HepG2 (cell line): ENCODE results near the gene CPSF4. TPM values are rescaled to one million over a fixed set of nuclear protein-coding genes. Genes with fewer than 3 reads are reported as not detected.

Source experiments
- ATAC-seq: fragments of 200-7000 bp; cut with Tn5 transposase; 3 replicates; pipeline ENCODE4 v1.9.1; 2020; ENCODE audit warnings: mild to moderate bottlenecking, moderate library complexity
- BruUV-seq: library from RNA; stranded (reverse); fragments of 400-500 nt; replicated peaks from 2 replicates; lab custom pipeline; 2021; lab: Mats Ljungman, UMichigan
- CTCF ChIA-PET: fragments of 300-600 bp; formaldehyde crosslinking; extraction: SDS; loops from one replicate; lab custom pipeline; 2021; ENCODE audit warnings: low total read pairs, inconsistent platforms, low intra/inter-chr PET ratio; lab: Yijun Ruan, JAX
- POLR2A ChIA-PET: fragments of 350-600 bp; sonication (Branson Sonifier 250); formaldehyde crosslinking; loops from one replicate; lab custom pipeline; 2020; ENCODE audit warnings: antibody characterized with exemption, inconsistent platforms; lab: Yijun Ruan, JAX
- DNase-seq: peaks from one replicate; pipeline ENCODE4 v3.0.0-alpha.2; 2015; ENCODE audit warnings: low spot score
- FAIRE-seq: peaks from 3 replicates; lab custom pipeline; 2011; peaks lifted over from hg19 to GRCh38; lab: Jason Lieb, UNC
- H2AFZ ChIP-seq: one replicate; pipeline ENCODE4 v1.6.1; 2011; ENCODE audit warnings: low read length, inconsistent platforms
- H3K27ac ChIP-seq: fragments of 300-600 bp; 3 replicates; pipeline ENCODE4 v1.8.0; 2011; ENCODE audit warnings: mixed run types, mild to moderate bottlenecking, mixed read lengths, low read length, inconsistent platforms; ENCODE audit not compliant: insufficient read depth; ENCODE audit errors: extremely low read length
- H3K27me3 ChIP-seq, 2 experiments: fragments of 200-600 bp in 1 of 2; 2 replicates in 1 of 2; 3 replicates in 1 of 2; pipeline versions ENCODE4 v1.6.0 to v1.8.0; 2011; ENCODE audit warnings: low read length in 2 of 2, mild to moderate bottlenecking in 2 of 2, moderate library complexity in 2 of 2, inconsistent platforms in 1 of 2; ENCODE audit not compliant: insufficient read depth in 2 of 2, control insufficient read depth in 1 of 2
- H3K36me3 ChIP-seq, 2 experiments: fragments of 200-600 bp in 1 of 2; replicated peaks in 1 of 2; 2 replicates in 1 of 2; 3 replicates in 1 of 2; pipeline versions ENCODE4 v1.5.1 to v1.8.0; 2011; ENCODE audit warnings: low read length in 2 of 2, inconsistent platforms in 1 of 2; ENCODE audit not compliant: insufficient read depth in 2 of 2, control insufficient read depth in 1 of 2
- H3K4me1 ChIP-seq: 2 replicates; pipeline ENCODE4 v1.5.1; 2012; ENCODE audit warnings: low read length, inconsistent platforms; ENCODE audit not compliant: insufficient read depth
- H3K4me2 ChIP-seq: 2 replicates; pipeline ENCODE4 v1.6.0; 2011; ENCODE audit warnings: low read depth, low read length, inconsistent platforms
- H3K4me3 ChIP-seq, 3 experiments: fragments of 200-600 bp in 1 of 3; sonication (generic), shearing (Covaris generic) in 1 of 3; replicated peaks in 1 of 3; 2 replicates each; pipeline ENCODE4 v1.5.1; 2011 to 2016; ENCODE audit warnings: low read length in 3 of 3, inconsistent platforms in 2 of 3, low read depth in 2 of 3, mild to moderate bottlenecking in 2 of 3, control low read depth in 1 of 3, mixed read lengths in 1 of 3; ENCODE audit not compliant: insufficient read depth in 1 of 3
- H3K79me2 ChIP-seq: one replicate; pipeline ENCODE4 v1.6.1; 2011; ENCODE audit warnings: low read length, inconsistent platforms; ENCODE audit not compliant: insufficient read depth
- H3K9ac ChIP-seq: 2 replicates; pipeline ENCODE4 v1.6.0; 2011; ENCODE audit warnings: mild to moderate bottlenecking, low read depth, low read length, inconsistent platforms; ENCODE audit not compliant: insufficient read depth
- H3K9me3 ChIP-seq: 2 replicates; pipeline ENCODE4 v1.5.1; 2012; ENCODE audit warnings: mild to moderate bottlenecking, low read length
- H4K20me1 ChIP-seq: 2 replicates; pipeline ENCODE4 v1.6.0; 2011; ENCODE audit warnings: inconsistent platforms, mild to moderate bottlenecking, low read length, moderate library complexity; ENCODE audit not compliant: insufficient read depth
- CAMTA2 ChIP-seq: sonication (generic); formaldehyde crosslinking; IDR thresholded peaks from 2 replicates; pipeline ENCODE4 v1.4.0; 2020; ENCODE audit warnings: mild to moderate bottlenecking, missing genetic modification reagents, borderline replicate concordance
- HMGXB3 ChIP-seq: sonication (generic); formaldehyde crosslinking; IDR thresholded peaks from 2 replicates; pipeline ENCODE4 v1.4.0; 2020; ENCODE audit warnings: missing genetic modification reagents, borderline replicate concordance
- HNF4G ChIP-seq, 2 experiments: sonication (generic) in 1 of 2; formaldehyde crosslinking in 1 of 2; IDR thresholded peaks; 2 replicates each; pipeline versions ENCODE4 v1.4.0 to v1.6.1; 2011 to 2020; ENCODE audit warnings: borderline replicate concordance in 2 of 2, low read depth in 2 of 2, mild to moderate bottlenecking in 2 of 2, low read length in 1 of 2, missing genetic modification reagents in 1 of 2, moderate library complexity in 1 of 2
- KLF11 ChIP-seq: IDR thresholded peaks from 2 replicates; pipeline ENCODE4 v1.6.1; 2016; ENCODE audit warnings: missing compliant biosample characterization
- KLF16 ChIP-seq, 2 experiments: sonication (generic) in 1 of 2; formaldehyde crosslinking in 1 of 2; IDR thresholded peaks; 2 replicates each; pipeline versions ENCODE4 v1.6.1 to v1.8.0; 2016 to 2023; ENCODE audit warnings: missing genetic modification reagents in 2 of 2, missing compliant biosample characterization in 1 of 2
- MBNL3 ChIP-seq: fragments of 250-450 bp; sonication (Bioruptor Pico); conservative IDR thresholded peaks from 2 replicates; pipeline ENCODE4 v1.8.0; 2022; ENCODE audit warnings: mild to moderate bottlenecking, inconsistent platforms
- PLRG1 ChIP-seq: fragments of 450-650 bp; conservative IDR thresholded peaks from 2 replicates; pipeline ENCODE4 v1.6.1; 2016
- SMAD3 ChIP-seq: sonication (generic); formaldehyde crosslinking; IDR thresholded peaks from 2 replicates; pipeline ENCODE4 v1.4.0; 2020; ENCODE audit warnings: missing genetic modification reagents
- TBX2 ChIP-seq: sonication (generic); formaldehyde crosslinking; IDR thresholded peaks from 2 replicates; pipeline ENCODE4 v1.5.0; 2020; ENCODE audit warnings: missing genetic modification reagents, mild to moderate bottlenecking, borderline replicate concordance
- ZFP62 ChIP-seq: sonication (generic); formaldehyde crosslinking; IDR thresholded peaks from 2 replicates; pipeline ENCODE4 v1.4.0; 2020; ENCODE audit warnings: missing genetic modification reagents
- ZNF737 ChIP-seq: sonication (generic); formaldehyde crosslinking; IDR thresholded peaks from 2 replicates; pipeline ENCODE4 v1.5.0; 2020; ENCODE audit warnings: missing genetic modification reagents, mild to moderate bottlenecking, borderline replicate concordance
- WGBS: methylation state at CpG from one replicate; pipeline ENCODE4 v1.1.6; 2017; ENCODE audit warnings: low lambda C conversion rate; 5-methylcytosine and 5-hydroxymethylcytosine counted together
- in situ Hi-C: cut with HindIII; loops from 2 replicates; pipeline ENCODE4 v1.10.0; 2017; ENCODE audit warnings: low pct_unique_long_range_greater_than_20kb; ENCODE audit not compliant: extremely low pct_ligation_motif_present
- intact Hi-C: fragments of 100-400 bp; cut with micrococcal nuclease; formaldehyde crosslinking; loops from one replicate; pipeline ENCODE4 v1.10.0; 2022; ENCODE audit not compliant: unreplicated experiment
- polyA plus RNA-seq, 8 experiments: library from polyadenylated mRNA; depleted of rRNA in 3 of 8; stranded (reverse) in 7 of 8; unstranded in 1 of 8; fragments of >200 nt; fragmentation: Illumina TruSeq in 4 of 8; extraction: Trizol in 4 of 8; gene quantifications; 2 replicates each; pipeline versions ENCODE4 v1.2.1 to v1.2.3, GENCODE V29; 2011 to 2016; ENCODE audit warnings: low read depth in 4 of 8, missing spikeins in 1 of 8, mixed read lengths in 1 of 8; ENCODE audit not compliant: insufficient read depth in 1 of 8
- total RNA-seq, 5 experiments: library from RNA; depleted of rRNA; stranded (reverse); fragments of >200 nt; fragmentation: Illumina TruSeq; extraction: Trizol; gene quantifications; 2 replicates each; pipeline ENCODE4 v1.2.3, GENCODE V29; 2016; ENCODE audit warnings: low read depth in 1 of 5
- TF ChIP-seq, protein P1 (sequence below): sonication (generic); formaldehyde crosslinking; conservative IDR thresholded peaks from 2 replicates; pipeline ENCODE4 v1.8.0; 2022; ENCODE audit warnings: missing genetic modification reagents
- TF ChIP-seq, protein P2 (sequence below): sonication (generic); formaldehyde crosslinking; IDR thresholded peaks from 2 replicates; pipeline ENCODE4 v1.4.0; 2020; ENCODE audit warnings: low read depth, mild to moderate bottlenecking, missing genetic modification reagents

CPSF4 gene
- total and polyA plus RNA-seq, 2 of the 13 experiments (the other 11 are each of a cell fraction or from before 2014, with no cell fraction given): 34.1 to 49.6 TPM

DNA sequence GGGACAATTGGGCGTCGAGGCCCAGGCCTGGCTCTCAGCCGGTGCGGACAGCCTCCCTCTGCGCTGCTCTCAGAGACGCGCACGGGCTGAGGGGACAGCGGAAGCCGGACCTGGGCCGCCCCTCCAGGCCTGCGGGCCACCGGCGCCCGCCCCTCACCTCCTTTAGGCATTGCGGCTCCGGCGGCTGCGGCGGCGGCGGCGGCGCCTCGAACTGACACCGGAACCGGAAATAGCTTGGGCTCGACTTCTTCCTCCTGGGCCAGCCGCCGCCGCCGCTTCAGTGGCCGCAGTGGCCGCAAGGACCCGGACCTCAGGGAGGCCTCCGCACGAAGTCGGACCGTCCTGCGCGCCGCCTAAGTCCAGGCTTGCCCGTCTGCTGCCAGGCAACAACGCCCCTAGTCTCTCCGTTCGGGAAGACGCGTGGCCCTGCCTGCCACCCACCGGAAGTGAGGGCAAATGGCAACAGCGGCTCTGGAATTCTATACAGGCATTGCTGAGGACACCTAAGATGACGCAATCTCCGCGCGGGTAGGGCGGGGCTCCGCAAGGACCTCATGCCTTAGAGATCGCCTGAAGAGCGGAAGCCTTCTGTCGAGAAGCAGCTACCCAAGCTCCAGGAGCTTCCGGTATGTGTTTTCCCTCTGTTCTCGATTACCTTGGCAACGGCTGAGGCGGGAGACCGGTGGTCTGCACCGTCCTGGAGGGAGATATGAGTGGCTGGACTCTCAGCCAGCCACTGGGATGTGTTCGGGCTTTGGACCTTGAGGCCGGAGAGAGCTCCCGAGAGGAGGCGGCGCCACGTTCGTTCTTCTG is 30.2 kb upstream of the CPSF4 start, which contains the start of the genes BUD31 and PDAP1:
Gene BUD31 (plus strand): TSS at position 591 of the 813 bp plus-strand sequence. CDS start 2,124 bp downstream, outside the sequence.
Gene PDAP1 (minus strand): TSS at position 219 of the 813 bp plus-strand sequence. CDS start 49 bp downstream, at position 170.
- POLR2A ChIA-PET: interaction anchor here (0.7 to 2.6 kb wide), 22 partner anchors 8 to 567 kb away, joined by 3 to 29 read pairs (median 6); partner anchors contain the start of genes ARPC1A, ARPC1B, ATP5MF and AZGP1
- Histone ChIP-seq H3K4me1 (peaks cover 41% of the 10 kb centered on the region), H3K4me2 (peak within 1 kb of the TSS; percentile 84), H3K9me3 (no peaks in the 10 kb centered on the region), H3K9ac (peak within 1 kb of the TSS; percentile 99), H3K36me3 (peaks cover 18 to 44% of the 10 kb centered on the region in 2 experiments), H3K79me2 (peaks cover 62% of the 10 kb centered on the region), H3K27me3 (peaks cover 0 to 4% of the 10 kb centered on the region in 2 experiments; a peak in 2 of 5 replicates), H2AFZ (no peak within 1 kb of the TSS), H3K27ac (peak within 1 kb of the TSS; percentile 98), H3K4me3 (peak within 1 kb of the TSS; percentile 80 to 100 (median 93)), H4K20me1 (peaks cover 5% of the 10 kb centered on the region; the same call in 1 of the 2 replicates)
- FAIRE-seq (peak; percentile 94), ATAC-seq (peak; percentile 90), DNase-seq (peak; percentile 91)
- in situ Hi-C loops (no loop called here), intact Hi-C loops (loop anchor here (2.0 to 5.0 kb wide), 2 partner anchors 36 to 56 kb away; partner anchors contain the start of gene ARPC1B)
- WGBS: under 1% methylated on average over 35 of the region's 72 CpGs
- CTCF ChIA-PET: no interaction called here
- BruUV-seq: no TSS peak
- TF ChIP-seq SMAD3 (CRISPR knock-in tag) (peak; percentile 90; the same call in 1 of the 2 replicates), ZFP62 (CRISPR knock-in tag) (no peak; the same call in 1 of the 2 replicates), ZNF737 (CRISPR knock-in tag) (0 out of 2 replicates have a peak, but pooled peaks have one; percentile 21), HMGXB3 (CRISPR knock-in tag) (peak; percentile 73), KLF11 (peak; percentile 42), PLRG1 (no peak), HNF4G (IDR thresholded peaks at IDR 0.05; ENCODE audit: borderline replicate concordance, low read depth, low read length) (peak; percentile 25; the same call in 1 of the 2 replicates), HNF4G (CRISPR knock-in tag; IDR thresholded peaks at IDR 0.05; ENCODE audit: borderline replicate concordance, low read depth) (no peak), MBNL3 (CRISPR knock-in tag) (no peak), KLF16 (CRISPR knock-in tag; IDR thresholded peaks at IDR 0.05) (peak in 1 of 2 experiments; percentile 93; a peak in 2 of 4 replicates), TBX2 (peak; percentile 71), CAMTA2 (no peak; the same call in 1 of the 2 replicates)
- TF ChIP-seq, protein P1, sequence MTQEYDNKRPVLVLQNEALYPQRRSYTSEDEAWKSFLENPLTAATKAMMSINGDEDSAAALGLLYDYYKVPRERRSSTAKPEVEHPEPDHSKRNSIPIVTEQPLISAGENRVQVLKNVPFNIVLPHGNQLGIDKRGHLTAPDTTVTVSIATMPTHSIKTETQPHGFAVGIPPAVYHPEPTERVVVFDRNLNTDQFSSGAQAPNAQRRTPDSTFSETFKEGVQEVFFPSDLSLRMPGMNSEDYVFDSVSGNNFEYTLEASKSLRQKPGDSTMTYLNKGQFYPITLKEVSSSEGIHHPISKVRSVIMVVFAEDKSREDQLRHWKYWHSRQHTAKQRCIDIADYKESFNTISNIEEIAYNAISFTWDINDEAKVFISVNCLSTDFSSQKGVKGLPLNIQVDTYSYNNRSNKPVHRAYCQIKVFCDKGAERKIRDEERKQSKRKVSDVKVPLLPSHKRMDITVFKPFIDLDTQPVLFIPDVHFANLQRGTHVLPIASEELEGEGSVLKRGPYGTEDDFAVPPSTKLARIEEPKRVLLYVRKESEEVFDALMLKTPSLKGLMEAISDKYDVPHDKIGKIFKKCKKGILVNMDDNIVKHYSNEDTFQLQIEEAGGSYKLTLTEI (CRISPR knock-in tag): no peak
- TF ChIP-seq, protein P2, sequence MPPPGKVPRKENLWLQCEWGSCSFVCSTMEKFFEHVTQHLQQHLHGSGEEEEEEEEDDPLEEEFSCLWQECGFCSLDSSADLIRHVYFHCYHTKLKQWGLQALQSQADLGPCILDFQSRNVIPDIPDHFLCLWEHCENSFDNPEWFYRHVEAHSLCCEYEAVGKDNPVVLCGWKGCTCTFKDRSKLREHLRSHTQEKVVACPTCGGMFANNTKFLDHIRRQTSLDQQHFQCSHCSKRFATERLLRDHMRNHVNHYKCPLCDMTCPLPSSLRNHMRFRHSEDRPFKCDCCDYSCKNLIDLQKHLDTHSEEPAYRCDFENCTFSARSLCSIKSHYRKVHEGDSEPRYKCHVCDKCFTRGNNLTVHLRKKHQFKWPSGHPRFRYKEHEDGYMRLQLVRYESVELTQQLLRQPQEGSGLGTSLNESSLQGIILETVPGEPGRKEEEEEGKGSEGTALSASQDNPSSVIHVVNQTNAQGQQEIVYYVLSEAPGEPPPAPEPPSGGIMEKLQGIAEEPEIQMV (CRISPR knock-in tag): peak; percentile 92
